Spleen (tissue), 7 donors: Measurements from ENCODE around the gene RSPRY1.

ENCODE experiments used
- CTCF ChIP-seq, 11 experiments: fragments of 200-600 bp in 7 of 11; fragments of 450-650 bp in 4 of 11; sonication (generic) in 4 of 11; IDR thresholded peaks in 8 of 11; conservative IDR thresholded peaks in 3 of 11; 1 replicate in 7 of 11; 2 replicates in 4 of 11; pipeline versions ENCODE4 v1.4.0 to v1.8.0; 2016 to 2021; ENCODE audit warnings: antibody characterized with exemption in 11 of 11, inconsistent platforms in 4 of 11, mild to moderate bottlenecking in 1 of 11
- POLR2A ChIP-seq, 3 donors: fragments of 450-650 bp; IDR thresholded peaks; one replicate each; pipeline ENCODE4 v1.5.1; 2017; ENCODE audit warnings: antibody characterized with exemption in 3 of 3, mild to moderate bottlenecking in 1 of 3
- donor health status: DM: no; HTN: no; CAD: no; lungs with moderate emphysema.
- donor health status: DM: no; HTN: no; CAD: no.
- donor health status: DM: no; HTN: no; CAD: no.

DNA sequence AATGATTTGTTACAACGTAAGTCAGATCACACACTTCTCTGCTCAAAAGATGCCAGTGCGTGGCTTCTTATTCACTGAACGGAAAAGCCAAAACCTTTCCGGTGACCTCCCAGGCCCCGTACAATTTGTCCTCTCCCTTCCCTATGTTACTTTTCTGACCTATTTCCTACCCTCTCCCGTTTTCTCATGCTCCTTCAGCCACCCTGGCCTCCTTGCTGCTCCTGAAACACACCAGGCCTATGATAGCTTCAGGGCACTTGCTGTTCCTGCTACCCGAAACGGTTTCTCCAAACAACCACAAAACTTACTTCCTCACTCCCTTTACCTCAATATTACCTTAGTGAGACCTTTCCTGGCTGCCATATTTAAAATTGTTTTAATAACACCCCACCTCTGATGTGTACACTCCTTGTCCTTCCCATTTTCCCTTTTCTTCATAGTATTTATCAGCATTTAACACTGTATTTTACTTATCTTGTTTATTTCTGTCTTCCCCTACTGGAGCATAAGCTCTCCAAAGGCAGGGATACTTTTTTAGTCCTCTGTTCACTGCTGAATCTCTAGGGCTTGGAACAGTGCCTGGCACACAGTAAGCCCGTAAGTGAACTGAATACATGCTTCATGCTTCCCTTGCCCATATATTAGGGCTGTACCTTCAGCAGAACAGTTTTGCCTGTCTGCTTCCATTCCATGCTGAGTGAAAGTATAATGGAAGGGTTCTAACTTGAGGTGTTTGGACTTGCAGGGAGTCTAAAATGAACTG is 48.0 kb downstream of the RSPRY1 start:
- TF ChIP-seq POLR2A (IDR thresholded peaks at IDR 0.05) (no peak), CTCF (IDR thresholded peaks at IDR 0.05 in 8 of 11, conservative IDR thresholded peaks at IDR 0.05 in 3 of 11) (no peak)
